Panc1 (cell line): Measurements from ENCODE around the gene CAV2.

ENCODE experiments used
- POLR2AphosphoS5 ChIP-seq: IDR thresholded peaks from 2 replicates; pipeline ENCODE4 v1.6.1; 2012; ENCODE audit warnings: mild to moderate bottlenecking, low read depth, low read length, moderate library complexity
- SIN3A ChIP-seq: IDR thresholded peaks from 2 replicates; pipeline ENCODE4 v1.6.1; 2012; ENCODE audit warnings: low read depth, mild to moderate bottlenecking, low read length, moderate library complexity, borderline replicate concordance; ENCODE audit not compliant: insufficient read depth
- TF ChIP-seq, protein P1 (sequence below): fragments of 450-650 bp; IDR thresholded peaks from 2 replicates; pipeline ENCODE4 v1.5.1; 2017; ENCODE audit warnings: mild to moderate bottlenecking

DNA sequence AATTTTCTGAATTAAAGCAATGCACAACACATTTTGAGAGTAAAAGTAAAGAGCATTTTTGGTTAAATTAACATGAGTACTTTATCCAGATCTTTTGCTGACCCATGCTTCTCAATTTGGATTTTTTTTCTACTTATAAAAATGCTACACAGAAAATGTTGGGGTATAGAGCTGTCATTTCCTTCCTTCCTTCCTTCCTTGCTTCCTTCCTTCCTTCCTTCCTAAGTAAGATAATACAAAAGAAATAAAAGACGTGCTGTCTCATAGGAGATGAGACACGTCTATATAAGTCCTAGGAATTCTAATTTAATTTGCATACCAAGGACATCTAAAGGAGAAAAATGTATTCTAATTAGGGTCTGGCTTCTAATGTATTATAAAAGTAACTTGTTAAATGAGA, 31.0 kb upstream of the CAV2 start:
- TF ChIP-seq, protein P1, sequence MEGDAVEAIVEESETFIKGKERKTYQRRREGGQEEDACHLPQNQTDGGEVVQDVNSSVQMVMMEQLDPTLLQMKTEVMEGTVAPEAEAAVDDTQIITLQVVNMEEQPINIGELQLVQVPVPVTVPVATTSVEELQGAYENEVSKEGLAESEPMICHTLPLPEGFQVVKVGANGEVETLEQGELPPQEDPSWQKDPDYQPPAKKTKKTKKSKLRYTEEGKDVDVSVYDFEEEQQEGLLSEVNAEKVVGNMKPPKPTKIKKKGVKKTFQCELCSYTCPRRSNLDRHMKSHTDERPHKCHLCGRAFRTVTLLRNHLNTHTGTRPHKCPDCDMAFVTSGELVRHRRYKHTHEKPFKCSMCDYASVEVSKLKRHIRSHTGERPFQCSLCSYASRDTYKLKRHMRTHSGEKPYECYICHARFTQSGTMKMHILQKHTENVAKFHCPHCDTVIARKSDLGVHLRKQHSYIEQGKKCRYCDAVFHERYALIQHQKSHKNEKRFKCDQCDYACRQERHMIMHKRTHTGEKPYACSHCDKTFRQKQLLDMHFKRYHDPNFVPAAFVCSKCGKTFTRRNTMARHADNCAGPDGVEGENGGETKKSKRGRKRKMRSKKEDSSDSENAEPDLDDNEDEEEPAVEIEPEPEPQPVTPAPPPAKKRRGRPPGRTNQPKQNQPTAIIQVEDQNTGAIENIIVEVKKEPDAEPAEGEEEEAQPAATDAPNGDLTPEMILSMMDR, result no peak
- TF ChIP-seq POLR2AphosphoS5, result no peak
- TF ChIP-seq SIN3A, result no peak
